ENCODE data around the gene MYMK. TPM values are rescaled to one million over a fixed set of nuclear protein-coding genes. Genes with fewer than 3 reads are reported as not detected.

Gene MYMK
- total and polyA plus RNA-seq, 2 of the 8 experiments (the other 6 are each of a cell fraction or from before 2014, with no cell fraction given): not detected

DNA sequence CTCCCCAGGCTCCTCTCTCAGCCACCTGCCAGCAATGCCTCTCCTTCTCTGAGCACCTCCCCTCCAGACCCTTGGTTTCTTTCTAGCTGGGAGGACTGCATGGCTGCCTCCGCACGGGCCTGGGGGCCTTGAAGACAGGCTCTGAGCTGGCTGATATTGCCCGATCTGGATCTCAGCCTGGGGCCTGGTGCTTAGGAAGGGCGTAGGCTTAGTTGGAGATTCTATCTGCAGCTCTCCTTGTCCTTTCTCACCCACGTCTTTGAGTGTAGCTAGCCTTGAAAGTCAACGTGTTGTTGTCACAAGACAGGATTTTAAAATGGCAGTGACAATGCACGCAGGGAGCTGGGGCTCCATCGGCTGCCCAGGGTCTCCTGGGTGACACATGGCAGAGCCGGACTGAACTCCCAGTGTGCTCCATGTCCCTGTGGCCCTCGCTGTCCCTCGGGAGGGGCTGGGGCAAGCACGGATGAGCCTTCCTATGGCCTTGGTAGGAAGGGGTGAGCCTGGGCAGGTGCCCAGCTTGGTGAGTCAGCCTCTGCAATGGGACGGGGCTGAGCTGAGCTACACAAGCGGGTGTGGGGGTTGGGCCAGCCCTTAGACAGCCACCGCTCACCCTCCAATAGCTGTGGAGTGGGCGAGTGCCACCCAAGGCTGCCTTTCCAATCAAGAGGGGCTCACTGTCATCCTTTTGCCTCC is 19.2 kb upstream of the MYMK start (continued):
- no peak for TF ChIP-seq TEAD4 (IDR thresholded peaks at IDR 0.05; ENCODE audit: low read depth, low read length)
- no peak for TF ChIP-seq SIN3A (conservative IDR thresholded peaks at IDR 0.05 in 1 of 2, IDR thresholded peaks at IDR 0.05 in 1 of 2; ENCODE audit: low read depth in 1 of 2, low read length in 2 of 2)
